HEK293 (cell line): Measurements from ENCODE around the gene LIPA.

ENCODE experiments used
- BCL11B ChIP-seq: fragments of 450-650 bp; formaldehyde crosslinking; IDR thresholded peaks from 2 replicates; pipeline ENCODE4 v1.5.1; 2016; ENCODE audit warnings: low read depth, missing biosample characterization, missing genetic modification characterization
- IKZF3 ChIP-seq: fragments of 450-650 bp; IDR thresholded peaks from 2 replicates; pipeline ENCODE4 v1.5.0; 2018; ENCODE audit warnings: missing biosample characterization, mild to moderate bottlenecking, missing genetic modification characterization, moderate library complexity
- KLF7 ChIP-seq: fragments of 450-650 bp; formaldehyde crosslinking; IDR thresholded peaks from 2 replicates; pipeline ENCODE4 v1.5.1; 2016; ENCODE audit warnings: missing biosample characterization, missing genetic modification characterization, borderline replicate concordance
- MEIS1 ChIP-seq: sonication (generic); formaldehyde crosslinking; IDR thresholded peaks from 2 replicates; pipeline ENCODE4 v1.8.1; 2022; ENCODE audit warnings: missing genetic modification reagents, mild to moderate bottlenecking, borderline replicate concordance
- YY2 ChIP-seq: fragments of 450-650 bp; formaldehyde crosslinking; IDR thresholded peaks from 2 replicates; pipeline ENCODE4 v1.5.1; 2016; ENCODE audit warnings: missing biosample characterization, missing genetic modification characterization
- ZNF112 ChIP-seq: fragments of 450-650 bp; formaldehyde crosslinking; IDR thresholded peaks from 2 replicates; pipeline ENCODE4 v1.5.0; 2017; ENCODE audit warnings: missing biosample characterization, missing genetic modification characterization
- ZNF114 ChIP-seq: fragments of 450-650 bp; formaldehyde crosslinking; IDR thresholded peaks from 2 replicates; pipeline ENCODE4 v1.5.0; 2017; ENCODE audit warnings: missing biosample characterization, missing genetic modification characterization
- ZNF174 ChIP-seq: fragments of 450-650 bp; formaldehyde crosslinking; IDR thresholded peaks from 2 replicates; pipeline ENCODE4 v1.5.0; 2017; ENCODE audit warnings: missing biosample characterization, mild to moderate bottlenecking, missing genetic modification characterization
- ZNF24 ChIP-seq: fragments of 450-650 bp; formaldehyde crosslinking; IDR thresholded peaks from 2 replicates; pipeline ENCODE4 v1.5.1; 2016; ENCODE audit warnings: missing biosample characterization, missing genetic modification characterization
- ZNF266 ChIP-seq: fragments of 450-650 bp; formaldehyde crosslinking; IDR thresholded peaks from 2 replicates; pipeline ENCODE4 v1.5.1; 2016; ENCODE audit warnings: missing biosample characterization, missing genetic modification characterization, low read depth
- ZNF423 ChIP-seq: fragments of 450-650 bp; formaldehyde crosslinking; IDR thresholded peaks from 2 replicates; pipeline ENCODE4 v1.5.1; 2016; ENCODE audit warnings: missing biosample characterization, missing genetic modification characterization
- ZNF501 ChIP-seq: fragments of 450-650 bp; formaldehyde crosslinking; IDR thresholded peaks from 2 replicates; pipeline ENCODE4 v1.5.1; 2016; ENCODE audit warnings: missing biosample characterization, missing genetic modification characterization
- ZNF548 ChIP-seq: fragments of 450-650 bp; formaldehyde crosslinking; IDR thresholded peaks from 2 replicates; pipeline ENCODE4 v1.5.1; 2016; ENCODE audit warnings: missing biosample characterization, missing genetic modification characterization
- ZNF555 ChIP-seq: fragments of 450-650 bp; formaldehyde crosslinking; conservative IDR thresholded peaks from 2 replicates; pipeline ENCODE4 v1.5.1; 2017; ENCODE audit warnings: missing biosample characterization, mild to moderate bottlenecking, missing genetic modification characterization, inconsistent platforms
- ZNF621 ChIP-seq: fragments of 450-650 bp; formaldehyde crosslinking; IDR thresholded peaks from 2 replicates; pipeline ENCODE4 v1.5.1; 2017; ENCODE audit warnings: missing biosample characterization, missing genetic modification characterization
- ZNF658 ChIP-seq: fragments of 450-650 bp; formaldehyde crosslinking; IDR thresholded peaks from 2 replicates; pipeline ENCODE4; 2016; ENCODE audit warnings: missing biosample characterization, missing genetic modification characterization
- ZSCAN16 ChIP-seq: fragments of 450-650 bp; formaldehyde crosslinking; IDR thresholded peaks from 2 replicates; pipeline ENCODE4 v1.5.1; 2016; ENCODE audit warnings: missing biosample characterization, missing genetic modification characterization
- ZSCAN30 ChIP-seq: fragments of 450-650 bp; IDR thresholded peaks from 2 replicates; pipeline ENCODE4 v1.5.1; 2018; ENCODE audit warnings: missing biosample characterization, mild to moderate bottlenecking, missing genetic modification characterization, moderate library complexity
- TF ChIP-seq, protein P1 (sequence below): fragments of 450-650 bp; formaldehyde crosslinking; IDR thresholded peaks from 2 replicates; pipeline ENCODE4 v1.5.1; 2016; ENCODE audit warnings: missing biosample characterization, missing genetic modification characterization
- TF ChIP-seq, protein P2 (sequence below): fragments of 450-650 bp; formaldehyde crosslinking; IDR thresholded peaks from 2 replicates; pipeline ENCODE4 v1.5.1; 2016; ENCODE audit warnings: missing biosample characterization, missing genetic modification characterization
- TF ChIP-seq, protein P3 (sequence below): fragments of 450-650 bp; formaldehyde crosslinking; conservative IDR thresholded peaks from 2 replicates; pipeline ENCODE4 v1.5.1; 2016; ENCODE audit warnings: low read depth, missing biosample characterization, missing genetic modification characterization
- TF ChIP-seq, protein P4 (sequence below): fragments of 450-650 bp; formaldehyde crosslinking; IDR thresholded peaks from 2 replicates; pipeline ENCODE4; 2016; ENCODE audit warnings: missing biosample characterization, missing genetic modification characterization
- TF ChIP-seq, protein P5 (sequence below): fragments of 450-650 bp; formaldehyde crosslinking; IDR thresholded peaks from 2 replicates; pipeline ENCODE4 v1.5.1; 2016; ENCODE audit warnings: missing biosample characterization, missing genetic modification characterization
- TF ChIP-seq, protein P6 (sequence below): fragments of 450-650 bp; formaldehyde crosslinking; IDR thresholded peaks from 2 replicates; pipeline ENCODE4 v1.5.1; 2016; ENCODE audit warnings: missing biosample characterization, missing genetic modification characterization
- TF ChIP-seq, protein P7 (sequence below): fragments of 450-650 bp; formaldehyde crosslinking; IDR thresholded peaks from 2 replicates; pipeline ENCODE4 v1.5.1; 2016; ENCODE audit warnings: missing biosample characterization, missing genetic modification characterization

LIPA gene

DNA sequence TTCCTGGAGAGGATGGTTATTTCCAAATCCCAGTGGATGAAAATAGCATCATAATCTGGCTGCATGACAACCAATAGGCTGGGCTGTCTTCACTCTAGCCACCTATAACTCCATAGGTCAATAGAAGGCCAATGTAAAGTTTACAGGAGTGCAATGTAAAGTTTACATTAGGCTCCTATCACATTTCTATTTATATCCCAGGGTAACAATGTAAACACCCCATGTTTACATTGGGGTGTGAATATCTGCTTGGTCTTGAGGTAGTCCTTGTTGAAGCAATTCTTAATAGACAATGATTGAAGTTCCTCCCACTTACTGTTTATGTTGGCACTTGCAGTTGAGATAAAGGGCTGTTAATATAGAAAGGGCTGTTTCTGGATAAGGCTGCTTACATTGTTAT is 65.9 kb downstream of the LIPA start (continued):
- TF ChIP-seq, protein P1, sequence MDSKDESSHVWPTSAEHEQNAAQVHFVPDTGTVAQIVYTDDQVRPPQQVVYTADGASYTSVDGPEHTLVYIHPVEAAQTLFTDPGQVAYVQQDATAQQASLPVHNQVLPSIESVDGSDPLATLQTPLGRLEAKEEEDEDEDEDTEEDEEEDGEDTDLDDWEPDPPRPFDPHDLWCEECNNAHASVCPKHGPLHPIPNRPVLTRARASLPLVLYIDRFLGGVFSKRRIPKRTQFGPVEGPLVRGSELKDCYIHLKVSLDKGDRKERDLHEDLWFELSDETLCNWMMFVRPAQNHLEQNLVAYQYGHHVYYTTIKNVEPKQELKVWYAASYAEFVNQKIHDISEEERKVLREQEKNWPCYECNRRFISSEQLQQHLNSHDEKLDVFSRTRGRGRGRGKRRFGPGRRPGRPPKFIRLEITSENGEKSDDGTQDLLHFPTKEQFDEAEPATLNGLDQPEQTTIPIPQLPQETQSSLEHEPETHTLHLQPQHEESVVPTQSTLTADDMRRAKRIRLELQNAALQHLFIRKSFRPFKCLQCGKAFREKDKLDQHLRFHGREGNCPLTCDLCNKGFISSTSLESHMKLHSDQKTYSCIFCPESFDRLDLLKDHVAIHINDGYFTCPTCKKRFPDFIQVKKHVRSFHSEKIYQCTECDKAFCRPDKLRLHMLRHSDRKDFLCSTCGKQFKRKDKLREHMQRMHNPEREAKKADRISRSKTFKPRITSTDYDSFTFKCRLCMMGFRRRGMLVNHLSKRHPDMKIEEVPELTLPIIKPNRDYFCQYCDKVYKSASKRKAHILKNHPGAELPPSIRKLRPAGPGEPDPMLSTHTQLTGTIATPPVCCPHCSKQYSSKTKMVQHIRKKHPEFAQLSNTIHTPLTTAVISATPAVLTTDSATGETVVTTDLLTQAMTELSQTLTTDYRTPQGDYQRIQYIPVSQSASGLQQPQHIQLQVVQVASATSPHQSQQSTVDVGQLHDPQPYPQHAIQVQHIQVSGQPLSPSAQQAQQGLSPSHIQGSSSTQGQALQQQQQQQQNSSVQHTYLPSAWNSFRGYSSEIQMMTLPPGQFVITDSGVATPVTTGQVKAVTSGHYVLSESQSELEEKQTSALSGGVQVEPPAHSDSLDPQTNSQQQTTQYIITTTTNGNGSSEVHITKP = no peak; the same call in 1 of the 2 replicates
- TF ChIP-seq ZNF114 (tag by site-specific recombination) = no peak
- TF ChIP-seq YY2 (tag by site-specific recombination) = no peak
- TF ChIP-seq ZNF174 (tag by site-specific recombination) = no peak
- TF ChIP-seq, protein P2, sequence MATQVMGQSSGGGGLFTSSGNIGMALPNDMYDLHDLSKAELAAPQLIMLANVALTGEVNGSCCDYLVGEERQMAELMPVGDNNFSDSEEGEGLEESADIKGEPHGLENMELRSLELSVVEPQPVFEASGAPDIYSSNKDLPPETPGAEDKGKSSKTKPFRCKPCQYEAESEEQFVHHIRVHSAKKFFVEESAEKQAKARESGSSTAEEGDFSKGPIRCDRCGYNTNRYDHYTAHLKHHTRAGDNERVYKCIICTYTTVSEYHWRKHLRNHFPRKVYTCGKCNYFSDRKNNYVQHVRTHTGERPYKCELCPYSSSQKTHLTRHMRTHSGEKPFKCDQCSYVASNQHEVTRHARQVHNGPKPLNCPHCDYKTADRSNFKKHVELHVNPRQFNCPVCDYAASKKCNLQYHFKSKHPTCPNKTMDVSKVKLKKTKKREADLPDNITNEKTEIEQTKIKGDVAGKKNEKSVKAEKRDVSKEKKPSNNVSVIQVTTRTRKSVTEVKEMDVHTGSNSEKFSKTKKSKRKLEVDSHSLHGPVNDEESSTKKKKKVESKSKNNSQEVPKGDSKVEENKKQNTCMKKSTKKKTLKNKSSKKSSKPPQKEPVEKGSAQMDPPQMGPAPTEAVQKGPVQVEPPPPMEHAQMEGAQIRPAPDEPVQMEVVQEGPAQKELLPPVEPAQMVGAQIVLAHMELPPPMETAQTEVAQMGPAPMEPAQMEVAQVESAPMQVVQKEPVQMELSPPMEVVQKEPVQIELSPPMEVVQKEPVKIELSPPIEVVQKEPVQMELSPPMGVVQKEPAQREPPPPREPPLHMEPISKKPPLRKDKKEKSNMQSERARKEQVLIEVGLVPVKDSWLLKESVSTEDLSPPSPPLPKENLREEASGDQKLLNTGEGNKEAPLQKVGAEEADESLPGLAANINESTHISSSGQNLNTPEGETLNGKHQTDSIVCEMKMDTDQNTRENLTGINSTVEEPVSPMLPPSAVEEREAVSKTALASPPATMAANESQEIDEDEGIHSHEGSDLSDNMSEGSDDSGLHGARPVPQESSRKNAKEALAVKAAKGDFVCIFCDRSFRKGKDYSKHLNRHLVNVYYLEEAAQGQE (tag by site-specific recombination) = no peak
- TF ChIP-seq ZNF24 (tag by site-specific recombination) = peak; percentile 34; the same call in 1 of the 2 replicates
- TF ChIP-seq, protein P3, sequence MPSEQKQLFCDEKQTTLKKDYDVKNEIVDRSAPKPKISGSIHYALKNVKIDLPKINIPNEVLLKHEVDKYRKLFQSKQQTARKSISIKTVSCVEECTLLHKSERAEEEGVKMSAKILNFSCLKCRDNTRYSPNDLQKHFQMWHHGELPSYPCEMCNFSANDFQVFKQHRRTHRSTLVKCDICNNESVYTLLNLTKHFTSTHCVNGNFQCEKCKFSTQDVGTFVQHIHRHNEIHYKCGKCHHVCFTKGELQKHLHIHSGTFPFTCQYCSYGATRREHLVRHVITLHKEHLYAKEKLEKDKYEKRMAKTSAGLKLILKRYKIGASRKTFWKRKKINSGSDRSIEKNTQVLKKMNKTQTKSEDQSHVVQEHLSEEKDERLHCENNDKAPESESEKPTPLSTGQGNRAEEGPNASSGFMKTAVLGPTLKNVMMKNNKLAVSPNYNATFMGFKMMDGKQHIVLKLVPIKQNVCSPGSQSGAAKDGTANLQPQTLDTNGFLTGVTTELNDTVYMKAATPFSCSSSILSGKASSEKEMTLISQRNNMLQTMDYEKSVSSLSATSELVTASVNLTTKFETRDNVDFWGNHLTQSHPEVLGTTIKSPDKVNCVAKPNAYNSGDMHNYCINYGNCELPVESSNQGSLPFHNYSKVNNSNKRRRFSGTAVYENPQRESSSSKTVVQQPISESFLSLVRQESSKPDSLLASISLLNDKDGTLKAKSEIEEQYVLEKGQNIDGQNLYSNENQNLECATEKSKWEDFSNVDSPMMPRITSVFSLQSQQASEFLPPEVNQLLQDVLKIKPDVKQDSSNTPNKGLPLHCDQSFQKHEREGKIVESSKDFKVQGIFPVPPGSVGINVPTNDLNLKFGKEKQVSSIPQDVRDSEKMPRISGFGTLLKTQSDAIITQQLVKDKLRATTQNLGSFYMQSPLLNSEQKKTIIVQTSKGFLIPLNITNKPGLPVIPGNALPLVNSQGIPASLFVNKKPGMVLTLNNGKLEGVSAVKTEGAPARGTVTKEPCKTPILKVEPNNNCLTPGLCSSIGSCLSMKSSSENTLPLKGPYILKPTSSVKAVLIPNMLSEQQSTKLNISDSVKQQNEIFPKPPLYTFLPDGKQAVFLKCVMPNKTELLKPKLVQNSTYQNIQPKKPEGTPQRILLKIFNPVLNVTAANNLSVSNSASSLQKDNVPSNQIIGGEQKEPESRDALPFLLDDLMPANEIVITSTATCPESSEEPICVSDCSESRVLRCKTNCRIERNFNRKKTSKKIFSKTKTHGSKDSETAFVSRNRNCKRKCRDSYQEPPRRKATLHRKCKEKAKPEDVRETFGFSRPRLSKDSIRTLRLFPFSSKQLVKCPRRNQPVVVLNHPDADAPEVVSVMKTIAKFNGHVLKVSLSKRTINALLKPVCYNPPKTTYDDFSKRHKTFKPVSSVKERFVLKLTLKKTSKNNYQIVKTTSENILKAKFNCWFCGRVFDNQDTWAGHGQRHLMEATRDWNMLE (tag by site-specific recombination) = no peak; the same call in 1 of the 2 replicates
- no peak for TF ChIP-seq IKZF3 (tag by site-specific recombination)
- TF ChIP-seq, protein P4, sequence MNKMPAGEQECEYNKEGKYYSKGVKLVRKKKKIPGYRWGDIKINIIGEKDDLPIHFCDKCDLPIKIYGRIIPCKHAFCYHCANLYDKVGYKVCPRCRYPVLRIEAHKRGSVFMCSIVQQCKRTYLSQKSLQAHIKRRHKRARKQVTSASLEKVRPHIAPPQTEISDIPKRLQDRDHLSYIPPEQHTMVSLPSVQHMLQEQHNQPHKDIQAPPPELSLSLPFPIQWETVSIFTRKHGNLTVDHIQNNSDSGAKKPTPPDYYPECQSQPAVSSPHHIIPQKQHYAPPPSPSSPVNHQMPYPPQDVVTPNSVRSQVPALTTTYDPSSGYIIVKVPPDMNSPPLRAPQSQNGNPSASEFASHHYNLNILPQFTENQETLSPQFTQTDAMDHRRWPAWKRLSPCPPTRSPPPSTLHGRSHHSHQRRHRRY (tag by site-specific recombination) = no peak
- TF ChIP-seq ZNF423 (tag by site-specific recombination) = no peak
- TF ChIP-seq, protein P5, sequence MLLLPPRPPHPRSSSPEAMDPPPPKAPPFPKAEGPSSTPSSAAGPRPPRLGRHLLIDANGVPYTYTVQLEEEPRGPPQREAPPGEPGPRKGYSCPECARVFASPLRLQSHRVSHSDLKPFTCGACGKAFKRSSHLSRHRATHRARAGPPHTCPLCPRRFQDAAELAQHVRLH (tag by site-specific recombination) = peak; percentile 93
- TF ChIP-seq, protein P6, sequence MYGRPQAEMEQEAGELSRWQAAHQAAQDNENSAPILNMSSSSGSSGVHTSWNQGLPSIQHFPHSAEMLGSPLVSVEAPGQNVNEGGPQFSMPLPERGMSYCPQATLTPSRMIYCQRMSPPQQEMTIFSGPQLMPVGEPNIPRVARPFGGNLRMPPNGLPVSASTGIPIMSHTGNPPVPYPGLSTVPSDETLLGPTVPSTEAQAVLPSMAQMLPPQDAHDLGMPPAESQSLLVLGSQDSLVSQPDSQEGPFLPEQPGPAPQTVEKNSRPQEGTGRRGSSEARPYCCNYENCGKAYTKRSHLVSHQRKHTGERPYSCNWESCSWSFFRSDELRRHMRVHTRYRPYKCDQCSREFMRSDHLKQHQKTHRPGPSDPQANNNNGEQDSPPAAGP = peak; percentile 60; the same call in 1 of the 2 replicates
- no peak for TF ChIP-seq ZNF621 (tag by site-specific recombination)
- no peak for TF ChIP-seq ZSCAN30
- no peak for TF ChIP-seq ZNF548
- TF ChIP-seq ZNF112 (tag by site-specific recombination) = no peak
- TF ChIP-seq KLF7 (tag by site-specific recombination) = peak; percentile 84; the same call in 1 of the 2 replicates
- no peak for TF ChIP-seq ZNF555 (tag by site-specific recombination)
- peak; percentile 29; the same call in 1 of the 2 replicates for TF ChIP-seq ZSCAN16 (tag by site-specific recombination)
- no peak for TF ChIP-seq MEIS1 (CRISPR knock-in tag)
- no peak for TF ChIP-seq BCL11B (tag by site-specific recombination)
- no peak for TF ChIP-seq ZNF658 (tag by site-specific recombination)
- TF ChIP-seq, protein P7, sequence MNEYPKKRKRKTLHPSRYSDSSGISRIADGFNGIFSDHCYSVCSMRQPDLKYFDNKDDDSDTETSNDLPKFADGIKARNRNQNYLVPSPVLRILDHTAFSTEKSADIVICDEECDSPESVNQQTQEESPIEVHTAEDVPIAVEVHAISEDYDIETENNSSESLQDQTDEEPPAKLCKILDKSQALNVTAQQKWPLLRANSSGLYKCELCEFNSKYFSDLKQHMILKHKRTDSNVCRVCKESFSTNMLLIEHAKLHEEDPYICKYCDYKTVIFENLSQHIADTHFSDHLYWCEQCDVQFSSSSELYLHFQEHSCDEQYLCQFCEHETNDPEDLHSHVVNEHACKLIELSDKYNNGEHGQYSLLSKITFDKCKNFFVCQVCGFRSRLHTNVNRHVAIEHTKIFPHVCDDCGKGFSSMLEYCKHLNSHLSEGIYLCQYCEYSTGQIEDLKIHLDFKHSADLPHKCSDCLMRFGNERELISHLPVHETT = no peak
- TF ChIP-seq ZNF266 (tag by site-specific recombination) = no peak
- TF ChIP-seq ZNF501 = no peak
